Pulmonary artery endothelial cell (primary cell): Measurements from ENCODE around the gene TTC28. TPM values are rescaled to one million over a fixed set of nuclear protein-coding genes. Genes with fewer than 3 reads are reported as not detected.
"Not testable (repeated sequence)": the region's sequence is repeated elsewhere in the genome, so short reads cannot be mapped to it uniquely, and the experiment has no call there.

Experiments used
- DNase-seq: peaks from one replicate; pipeline ENCODE4 v3.0.0-alpha.2; 2011; ENCODE audit warnings: low read depth, low spot score
- total RNA-seq: library from RNA; depleted of rRNA; stranded (reverse); fragments of >200 nt; gene quantifications from 2 replicates; pipeline ENCODE4 v1.2.3, GENCODE V29; 2014

The TTC28 gene
- total RNA-seq, 1 donor from 2014 or later = 15.6 TPM

GRCh38 chr22:28191571-28191970, 488.1 kb downstream of the TTC28 start:
- DNase-seq = not testable (repeated sequence)

GRCh38 chr22:28188178-28188879, 491.3 kb downstream of the TTC28 start:
- no peak for DNase-seq

GRCh38 chr22:28187612-28188011, 492.0 kb downstream of the TTC28 start:
- DNase-seq = no peak

GRCh38 chr22:28186641-28187040, 493.0 kb downstream of the TTC28 start:
- no peak for DNase-seq

- DNase-seq = no peak
Observed at GRCh38 chr22:28185130-28185529, 494.5 kb downstream of the TTC28 start.

- DNase-seq = no peak
Observed at GRCh38 chr22:28183078-28183860, 496.4 kb downstream of the TTC28 start.

- no peak for DNase-seq
Observed at GRCh38 chr22:28180804-28181731, 498.6 kb downstream of the TTC28 start.

- no peak for DNase-seq
Observed at GRCh38 chr22:28179392-28179791, 500.2 kb downstream of the TTC28 start.

GRCh38 chr22:28175730-28176492, 503.7 kb downstream of the TTC28 start:
- DNase-seq = no peak

- no peak for DNase-seq
Observed at GRCh38 chr22:28174509-28174908, 505.1 kb downstream of the TTC28 start.

GRCh38 chr22:28172892-28173670, 506.6 kb downstream of the TTC28 start:
- DNase-seq = no peak

- DNase-seq = no peak
Observed at GRCh38 chr22:28171712-28172111, 507.9 kb downstream of the TTC28 start.

GRCh38 chr22:28171115-28171514, 508.5 kb downstream of the TTC28 start:
- DNase-seq = no peak

GRCh38 chr22:28169314-28169713, 510.3 kb downstream of the TTC28 start:
- not testable (repeated sequence) for DNase-seq

GRCh38 chr22:28155808-28156207, 523.8 kb downstream of the TTC28 start:
- no peak for DNase-seq

GRCh38 chr22:28154861-28155260, 524.8 kb downstream of the TTC28 start:
- no peak for DNase-seq

GRCh38 chr22:28151151-28151816, 528.4 kb downstream of the TTC28 start:
- DNase-seq = no peak

- no peak for DNase-seq
Observed at GRCh38 chr22:28148816-28149465, 530.7 kb downstream of the TTC28 start.

GRCh38 chr22:28147401-28147800, 532.2 kb downstream of the TTC28 start:
- no peak for DNase-seq
